GM12878 (cell line): ENCODE data around the gene ULBP3. TPM values are rescaled to one million over a fixed set of nuclear protein-coding genes. Genes with fewer than 3 reads are reported as not detected.
"Not testable (repeated sequence)": the region's sequence is repeated elsewhere in the genome, so short reads cannot be mapped to it uniquely, and the experiment has no call there.

ENCODE experiments used
- ATAC-seq: fragments of 200-7000 bp; cut with Tn5 transposase; 3 replicates; pipeline ENCODE4 v1.9.1; 2020; ENCODE audit warnings: mild to moderate bottlenecking, moderate library complexity
- BruUV-seq: library from RNA; stranded (reverse); fragments of 400-500 nt; replicated peaks from 2 replicates; lab custom pipeline; 2021; lab: Mats Ljungman, UMichigan
- CTCF ChIA-PET: fragments of 300-600 bp; sonication (Branson Sonifier 250); formaldehyde crosslinking; extraction: SDS; loops from one replicate; lab custom pipeline; 2021; ENCODE audit warnings: inconsistent platforms; lab: Yijun Ruan, JAX
- POLR2A ChIA-PET: fragments of 350-600 bp; formaldehyde crosslinking; extraction: SDS; loops from one replicate; lab custom pipeline; 2021; ENCODE audit warnings: inconsistent platforms; lab: Charles Lee
- RAD21 ChIA-PET: fragments of 300-600 bp; sonication (Branson Sonifier 250); formaldehyde crosslinking; loops from one replicate; lab custom pipeline; 2023; ENCODE audit warnings: antibody characterized with exemption; ENCODE audit not compliant: unreplicated experiment; lab: Charles Lee
- SMC1A ChIA-PET: fragments of 300-600 bp; sonication (Branson Sonifier 250); formaldehyde crosslinking; loops from one replicate; lab custom pipeline; 2023; ENCODE audit not compliant: unreplicated experiment, uncharacterized antibody; lab: Charles Lee
- DNase-seq: peaks from one replicate; pipeline ENCODE4 v3.0.0-alpha.2; 2011; ENCODE audit warnings: low read depth, low spot score
- FAIRE-seq: peaks from 3 replicates; lab custom pipeline; 2011; peaks lifted over from hg19 to GRCh38; lab: Jason Lieb, UNC
- H2AFZ ChIP-seq: 2 replicates; pipeline ENCODE4 v1.6.0; 2011; ENCODE audit warnings: low read depth, low read length, control low read depth; ENCODE audit not compliant: control insufficient read depth
- H3K27ac ChIP-seq: 2 replicates; pipeline ENCODE4 v1.5.1; 2011; ENCODE audit warnings: control low read depth; ENCODE audit not compliant: control insufficient read depth, insufficient read depth
- H3K27me3 ChIP-seq, 2 experiments: replicated peaks in 1 of 2; 2 replicates each; pipeline versions ENCODE4 v1.6.0 to v1.6.1; 2011; ENCODE audit warnings: low read length in 1 of 2; ENCODE audit not compliant: control insufficient read depth in 2 of 2, insufficient read depth in 2 of 2
- H3K36me3 ChIP-seq, 2 experiments: 2 replicates each; pipeline ENCODE4 v1.5.1; 2011; ENCODE audit warnings: low read length in 1 of 2; ENCODE audit not compliant: control insufficient read depth in 2 of 2, insufficient read depth in 2 of 2
- H3K4me1 ChIP-seq: 2 replicates; pipeline ENCODE4 v1.6.1; 2011; ENCODE audit warnings: mild to moderate bottlenecking, low read length, moderate library complexity, mixed read lengths; ENCODE audit not compliant: control insufficient read depth, insufficient read depth
- H3K4me2 ChIP-seq: 2 replicates; pipeline ENCODE4 v1.6.0; 2011; ENCODE audit warnings: control low read depth; ENCODE audit not compliant: control insufficient read depth, insufficient read depth
- H3K4me3 ChIP-seq: fragments of 200-600 bp; sonication (generic); 2 replicates; pipeline ENCODE4 v1.5.1; 2016
- H3K79me2 ChIP-seq: 2 replicates; pipeline ENCODE4 v1.6.0; 2011; ENCODE audit warnings: low read length; ENCODE audit not compliant: control insufficient read depth, insufficient read depth
- H3K9ac ChIP-seq: 2 replicates; pipeline ENCODE4 v1.8.0; 2011; ENCODE audit warnings: low read length, control low read depth, mixed read lengths; ENCODE audit not compliant: control insufficient read depth, insufficient read depth
- H3K9me3 ChIP-seq: replicated peaks from 3 replicates; pipeline ENCODE4 v1.5.1; 2011; ENCODE audit warnings: mild to moderate bottlenecking, low read length; ENCODE audit not compliant: control insufficient read depth, insufficient read depth
- H4K20me1 ChIP-seq: 2 replicates; pipeline ENCODE4 v1.6.0; 2011; ENCODE audit not compliant: control insufficient read depth, insufficient read depth
- CHD1 ChIP-seq: IDR thresholded peaks from 2 replicates; pipeline ENCODE4 v1.6.1; 2012; ENCODE audit warnings: low read depth, low read length, improper control_type of control experiment
- CREB1 ChIP-seq: IDR thresholded peaks from 2 replicates; pipeline ENCODE4 v1.6.1; 2012; ENCODE audit warnings: low read depth, mild to moderate bottlenecking, inconsistent platforms
- ELK1 ChIP-seq: IDR thresholded peaks from 2 replicates; pipeline ENCODE4 v1.6.1; 2012; ENCODE audit warnings: low read depth, low read length, improper control_type of control experiment
- HDAC6 ChIP-seq: fragments of 200-600 bp; sonication (generic); IDR thresholded peaks from one replicate; pipeline ENCODE4 v1.8.0; 2017; ENCODE audit warnings: antibody characterized with exemption; ENCODE audit not compliant: unreplicated experiment
- IRF4 ChIP-seq: IDR thresholded peaks from 2 replicates; pipeline ENCODE4 v1.6.1; 2011; ENCODE audit warnings: low read depth, low read length
- JUND ChIP-seq: IDR thresholded peaks from 2 replicates; pipeline ENCODE4 v1.6.1; 2012; ENCODE audit warnings: low read depth, mild to moderate bottlenecking, low read length, improper control_type of control experiment, moderate library complexity
- NFIC ChIP-seq: IDR thresholded peaks from 2 replicates; pipeline ENCODE4 v1.6.1; 2012; ENCODE audit warnings: low read depth, mild to moderate bottlenecking, inconsistent platforms, low read length, moderate library complexity
- WGBS: methylation state at CpG from one replicate; pipeline ENCODE4 v1.1.6; 2016; ENCODE audit warnings: low lambda C conversion rate; ENCODE audit not compliant: insufficient replicate concordance, insufficient coverage; ENCODE audit errors: missing lambda C conversion rate; 5-methylcytosine and 5-hydroxymethylcytosine counted together
- in situ Hi-C: fragments of 300-500 bp; cut with MboI; formaldehyde crosslinking; loops from 9 replicates; pipeline ENCODE4 v1.14.3; 2018; ENCODE audit warnings: mixed read lengths
- intact Hi-C: fragments of 100-400 bp; cut with micrococcal nuclease; formaldehyde crosslinking; loops from one replicate; pipeline ENCODE4 v1.14.2; 2022; ENCODE audit not compliant: unreplicated experiment
- polyA plus RNA-seq, 11 experiments: library from polyadenylated mRNA; depleted of rRNA in 4 of 11; unstranded in 6 of 11; stranded (reverse) in 5 of 11; fragments of >200 nt; fragmentation: Nextera tagmentation in 4 of 11; fragmentation: Illumina TruSeq in 1 of 11; extraction: Ambion mirVana in 4 of 11; extraction: Trizol in 1 of 11; gene quantifications; 1 replicate in 1 of 11; 2 replicates in 10 of 11; pipeline versions ENCODE4 v1.2.1 to v1.2.3, GENCODE V29; 2011 to 2016; ENCODE audit warnings: inconsistent platforms in 2 of 11, missing spikeins in 2 of 11, low read depth in 1 of 11
- total RNA-seq, 4 experiments: library from RNA; depleted of rRNA in 3 of 4; stranded (reverse); fragments of >200 nt in 3 of 4; fragmentation: Illumina TruSeq in 1 of 4; extraction: Trizol in 1 of 4; gene quantifications; 2 replicates each; pipeline versions ENCODE4 v1.2.1 to v1.2.3, GENCODE V29; 2013 to 2021
- TF ChIP-seq, protein P1 (sequence below): IDR thresholded peaks from 2 replicates; pipeline ENCODE4 v1.6.1; 2011; ENCODE audit warnings: low read depth, low read length, improper control_type of control experiment, borderline replicate concordance

The ULBP3 gene
- total and polyA plus RNA-seq, 10 of the 15 experiments (the other 5 are each of a cell fraction or from before 2014, with no cell fraction given) = 0.08 to 0.16 TPM; not detected in 8

DNA sequence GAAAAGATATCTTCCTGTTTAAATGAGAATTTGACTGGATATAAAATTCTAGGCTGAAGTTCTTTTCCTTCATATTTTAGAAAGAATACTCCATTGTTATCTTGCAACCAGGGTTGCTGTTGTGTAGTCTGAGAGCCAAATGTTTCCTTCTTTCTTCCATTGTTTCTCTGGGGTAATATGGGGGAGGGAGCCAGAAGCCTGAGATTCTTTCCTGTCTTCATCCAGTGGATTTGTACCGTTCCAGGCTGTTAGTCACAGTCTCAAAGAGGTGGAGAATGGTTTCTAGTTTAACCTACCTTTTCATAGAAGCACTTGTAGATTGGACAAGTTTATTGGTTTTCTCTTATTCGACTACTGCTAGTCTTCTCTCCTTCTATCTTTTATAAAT lies 6.1 kb upstream of the ULBP3 start (continued):
- TF ChIP-seq JUND (no peak), CHD1 (no peak), HDAC6 (no peak), ELK1 (no peak), NFIC (no peak), CREB1 (no peak), IRF4 (no peak)
- TF ChIP-seq, protein P1, sequence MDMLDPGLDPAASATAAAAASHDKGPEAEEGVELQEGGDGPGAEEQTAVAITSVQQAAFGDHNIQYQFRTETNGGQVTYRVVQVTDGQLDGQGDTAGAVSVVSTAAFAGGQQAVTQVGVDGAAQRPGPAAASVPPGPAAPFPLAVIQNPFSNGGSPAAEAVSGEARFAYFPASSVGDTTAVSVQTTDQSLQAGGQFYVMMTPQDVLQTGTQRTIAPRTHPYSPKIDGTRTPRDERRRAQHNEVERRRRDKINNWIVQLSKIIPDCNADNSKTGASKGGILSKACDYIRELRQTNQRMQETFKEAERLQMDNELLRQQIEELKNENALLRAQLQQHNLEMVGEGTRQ = no peak

- POLR2A ChIA-PET = not testable (repeated sequence)
Measured at GRCh38 chr6:150074396-150075033, 5.6 kb upstream of the ULBP3 start.

More at GRCh38 chr6:150074396-150075033, 5.6 kb upstream of the ULBP3 start:
- H3K27me3 ChIP-seq, H3K79me2 ChIP-seq, FAIRE-seq, H3K4me3 ChIP-seq, H4K20me1 ChIP-seq, H3K9ac ChIP-seq, H3K27ac ChIP-seq, H3K9me3 ChIP-seq, ATAC-seq, H3K4me2 ChIP-seq, H3K36me3 ChIP-seq, H3K4me1 ChIP-seq, H2AFZ ChIP-seq, DNase-seq, BruUV-seq, intact Hi-C loops: not testable (repeated sequence)
- ChIA-PET RAD21 (interaction anchor here (1.0 to 1.8 kb wide), 3 partner anchors 321 to 743 kb away, joined by 3 to 6 read pairs (median 3); no protein-coding TSS in a partner anchor), SMC1A (interaction anchor here (1.7 kb wide), 1 partner anchor 321 kb away, joined by 8 read pairs; no protein-coding TSS in a partner anchor), CTCF (interaction anchor here (0.6 to 8.7 kb wide), 4 partner anchors 267 to 741 kb away, joined by 3 to 115 read pairs (median 4); no protein-coding TSS in a partner anchor)
- in situ Hi-C loops = loop anchor here (5.0 to 10.0 kb wide), 2 partner anchors 320 to 738 kb away; no protein-coding TSS in a partner anchor
- 57% methylated on average over 4 of the region's 4 CpGs for WGBS
